Amniotic stem cell (primary cell): ENCODE results near the gene MACF1.
"Not testable (repeated sequence)": the region's sequence is repeated elsewhere in the genome, so short reads cannot be mapped to it uniquely, and the experiment has no call there.

ENCODE experiments used
- DNase-seq: peaks from one replicate; lab custom pipeline; 2025; lab: John Stamatoyannopoulos, UW

MACF1 gene

GRCh38 chr1:39517936-39518335 is 313.4 kb downstream of the MACF1 start:
- not testable (repeated sequence) for DNase-seq

GRCh38 chr1:39519376-39519775 is 314.9 kb downstream of the MACF1 start:
- DNase-seq, result not testable (repeated sequence)

GRCh38 chr1:39522221-39522620 is 317.7 kb downstream of the MACF1 start:
- DNase-seq, result not testable (repeated sequence)

- no peak for DNase-seq
Measured at GRCh38 chr1:39522661-39523567, 318.4 kb downstream of the MACF1 start.

GRCh38 chr1:39524171-39524570 is 319.7 kb downstream of the MACF1 start:
- DNase-seq, result no peak

- DNase-seq, result no peak
Measured at GRCh38 chr1:39524591-39525365, 320.3 kb downstream of the MACF1 start.

GRCh38 chr1:39525366-39526165 is 321.1 kb downstream of the MACF1 start:
- no peak for DNase-seq

- no peak for DNase-seq
Measured at GRCh38 chr1:39526466-39527189, 322.1 kb downstream of the MACF1 start.

- not testable (repeated sequence) for DNase-seq
Measured at GRCh38 chr1:39527190-39527579, 322.7 kb downstream of the MACF1 start.

- DNase-seq, result no peak
Measured at GRCh38 chr1:39528082-39528481, 323.6 kb downstream of the MACF1 start.

GRCh38 chr1:39529901-39530535 is 325.5 kb downstream of the MACF1 start:
- DNase-seq, result no peak

- DNase-seq, result no peak
Measured at GRCh38 chr1:39531526-39531925, 327.0 kb downstream of the MACF1 start.

GRCh38 chr1:39533442-39533841 is 328.9 kb downstream of the MACF1 start:
- DNase-seq, result no peak
